Stimulated activated CD4-positive, alpha-beta T cell treated with anti-CD3 and anti-CD28 coated beads, Interleukin-1b, Interleukin-23, amount 100 ng/mL, for 24 hours (primary cell): ENCODE results near the gene PPP1R16B.
A peak's percentile ranks its signal among the peaks of the same experiment; 100 is the strongest.

Source experiments
- DNase-seq, 4 experiments: peaks; one replicate each; pipeline ENCODE4 v3.0.0-alpha.2; 2020; ENCODE audit warnings: low read depth in 4 of 4, low spot score in 1 of 4

The PPP1R16B gene

DNA sequence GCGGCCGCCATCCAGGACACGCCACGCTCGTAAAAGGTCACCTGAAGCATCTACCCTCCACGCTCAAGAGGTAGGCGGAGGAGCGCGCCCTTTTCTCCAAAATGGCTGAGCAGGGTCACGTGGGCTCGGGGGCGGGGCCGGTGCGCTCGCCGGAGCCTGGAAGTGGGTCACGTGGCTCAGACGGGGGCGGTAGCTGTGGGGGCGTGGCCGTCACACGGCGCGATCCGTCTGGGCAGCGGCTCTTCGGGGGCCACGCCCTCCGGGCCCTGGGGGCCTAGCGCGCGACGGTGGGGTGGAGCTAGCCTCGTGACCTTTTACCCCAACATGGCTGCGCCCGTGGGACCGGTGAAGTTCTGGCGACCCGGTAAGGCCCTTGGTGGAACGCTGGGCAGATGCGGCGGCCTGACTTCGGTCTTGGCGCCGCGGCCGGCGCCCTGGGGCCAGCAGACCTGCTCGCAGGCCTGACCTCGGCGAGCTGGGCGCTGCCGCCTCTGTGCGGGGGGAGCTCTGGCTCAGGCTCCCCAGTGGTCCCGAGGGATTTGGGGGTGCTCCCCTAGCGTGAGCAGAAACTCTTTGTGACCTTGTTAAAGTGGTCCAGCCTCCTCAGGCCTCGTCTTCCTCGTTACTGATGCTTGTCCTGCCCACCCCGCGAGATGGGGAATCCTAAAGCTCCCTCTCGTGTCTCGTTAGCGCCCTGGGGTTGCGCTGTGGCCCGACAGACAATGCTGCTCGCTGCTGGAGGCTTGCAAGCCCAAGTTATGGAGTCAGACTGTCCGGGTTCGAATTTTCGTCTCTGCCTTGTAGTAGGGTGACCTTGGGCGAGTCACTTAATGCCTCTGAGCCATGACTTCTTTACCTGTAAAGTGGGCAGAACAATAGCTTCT is 156.8 kb downstream of the PPP1R16B start, which contains the start of gene DHX35:
Gene DHX35 (plus strand): TSS at position 301 of the 884 bp plus-strand sequence. CDS start 24 bp downstream, at position 325.
- DNase-seq, result peak; percentile 96 to 99 (median 98)

DNA sequence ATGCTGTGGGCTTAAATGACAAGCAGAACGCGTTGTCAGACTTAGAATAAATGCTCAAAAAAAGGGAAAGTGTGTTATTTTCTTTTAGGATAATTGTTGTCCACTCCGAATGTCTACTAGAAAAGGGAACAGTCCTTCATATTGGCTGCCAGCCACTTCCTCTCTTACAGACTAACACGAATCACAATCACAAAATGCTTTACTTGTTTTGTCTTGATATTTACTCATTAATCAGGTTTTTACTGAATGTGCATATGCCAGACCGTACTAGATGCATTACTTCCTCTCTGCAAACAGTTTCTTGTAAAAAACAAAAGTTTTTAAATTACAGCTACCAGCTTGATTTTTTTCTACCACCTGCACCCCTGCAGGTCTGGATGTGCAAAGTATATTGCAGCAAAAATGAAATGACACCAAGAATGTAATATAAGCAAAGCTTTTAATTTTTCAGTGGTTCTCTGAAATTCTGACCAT is 157.5 kb downstream of the PPP1R16B start:
- DNase-seq, result no peak

DNA sequence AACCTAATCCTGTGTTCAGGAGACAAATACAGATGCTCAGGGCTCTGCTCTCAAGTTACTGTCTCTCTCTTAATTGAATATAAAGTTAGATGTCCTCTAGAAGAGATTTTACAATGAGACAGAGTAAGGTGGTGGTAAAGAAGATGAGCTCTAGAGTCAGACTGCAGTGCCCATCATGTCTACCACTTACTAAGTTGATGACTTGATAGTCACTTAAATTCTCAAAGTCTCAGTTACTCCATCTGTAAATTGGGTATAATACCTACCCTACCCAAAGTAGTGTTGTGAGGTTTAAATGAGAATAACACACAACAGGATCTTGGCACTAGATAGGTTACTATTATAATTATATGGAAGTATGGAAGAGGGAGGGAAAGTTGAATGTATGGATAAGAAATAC is 158.2 kb downstream of the PPP1R16B start:
- no peak for DNase-seq

DNA sequence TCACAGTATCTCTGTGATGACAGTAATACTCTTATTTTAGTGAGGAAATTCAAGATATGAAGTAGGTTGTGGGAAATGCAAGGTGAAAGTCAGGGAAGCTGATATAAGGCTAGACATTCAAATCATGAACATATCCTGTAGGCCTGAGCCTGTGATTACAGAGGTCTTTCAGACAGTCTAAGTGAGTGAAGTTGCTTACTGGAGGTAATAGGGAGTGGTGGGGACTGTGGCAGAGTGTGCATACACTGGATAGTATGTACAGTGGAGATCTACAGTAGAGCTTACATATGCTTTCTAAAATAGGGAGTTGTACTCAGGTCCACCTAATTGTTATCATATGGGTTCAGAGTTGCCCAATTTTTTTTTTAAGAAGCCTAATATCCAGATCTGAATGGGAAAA is 159.8 kb downstream of the PPP1R16B start:
- no peak for DNase-seq

DNA sequence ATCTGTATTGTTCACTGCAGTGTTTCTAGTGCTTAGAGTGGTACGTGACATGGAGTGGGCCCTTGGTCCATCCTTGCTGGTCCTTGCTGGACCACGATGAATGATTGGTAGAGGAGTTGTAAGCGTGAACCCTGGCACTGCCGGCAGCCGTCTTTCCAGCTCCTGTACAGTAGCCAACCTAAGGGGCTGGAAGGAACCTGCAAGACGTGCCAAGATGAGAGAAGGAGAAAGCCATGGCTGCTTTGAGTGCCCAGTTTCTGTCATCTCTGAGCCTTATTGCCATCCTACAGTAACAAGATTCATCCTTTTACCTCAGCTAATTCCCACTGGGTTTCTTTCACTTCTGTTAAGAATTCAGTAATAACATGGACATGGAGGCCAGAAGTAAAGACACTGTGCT is 162.6 kb downstream of the PPP1R16B start:
- no peak for DNase-seq

DNA sequence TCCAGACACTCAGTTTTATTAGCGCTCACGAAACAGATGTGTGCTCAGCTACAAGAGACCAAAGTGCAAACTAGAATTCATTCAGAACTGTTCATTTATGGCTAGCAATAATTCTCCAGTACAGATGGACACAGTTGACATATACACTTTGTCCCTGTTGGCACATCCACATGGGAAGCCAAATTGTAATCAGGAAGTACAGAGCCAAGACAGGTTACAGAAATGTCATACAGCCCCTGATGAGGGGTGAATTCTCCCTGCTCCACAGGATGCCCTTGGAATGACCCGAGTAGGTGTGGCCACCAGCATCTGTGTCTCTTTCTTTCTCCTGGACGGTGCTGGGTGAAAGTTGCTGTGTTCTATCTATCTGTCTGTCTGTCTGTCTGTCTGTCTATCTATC is 164.2 kb downstream of the PPP1R16B start:
- no peak for DNase-seq

DNA sequence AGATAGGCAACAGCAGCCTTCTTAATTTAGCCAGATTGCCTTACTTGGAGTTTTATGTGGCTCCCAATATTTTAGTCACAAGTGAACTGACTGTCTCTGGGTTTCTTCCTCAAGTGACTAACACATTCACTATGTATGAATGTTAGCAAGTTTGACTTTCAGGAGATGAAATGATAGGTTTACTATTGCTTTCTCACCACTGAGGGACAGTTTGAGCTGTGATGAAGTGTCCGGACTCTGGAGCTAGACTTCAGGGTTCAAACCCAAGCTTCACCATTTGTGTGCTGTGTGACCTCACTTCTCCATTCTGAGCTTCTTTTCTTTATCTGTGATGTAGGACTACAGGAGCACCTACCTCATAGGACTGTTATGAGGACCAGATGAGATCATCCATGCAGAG is 164.8 kb downstream of the PPP1R16B start:
- DNase-seq, result no peak
